ENCODE measurements around the gene WRNIP1.

Gene WRNIP1

GRCh38 chr6:2765896-2766766 is 938 bp downstream of the WRNIP1 start:
- H3K4me3 ChIP-seq (ENCODE audit: control insufficient read depth, low read depth, low read length), result peak overlapping the region; percentile 93
- DNase-seq (ENCODE audit: low read depth), result no peak
- no peak for TF ChIP-seq CTCF (conservative IDR thresholded peaks at IDR 0.05; ENCODE audit: control insufficient read depth, insufficient read depth, low read depth, low read length)

GRCh38 chr6:2766767-2767656 is 1.8 kb downstream of the WRNIP1 start:
- TF ChIP-seq CTCF (conservative IDR thresholded peaks at IDR 0.05; ENCODE audit: control insufficient read depth, insufficient read depth, low read depth, low read length), result no peak
- DNase-seq (ENCODE audit: low read depth), result no peak
- H3K4me3 ChIP-seq (ENCODE audit: control insufficient read depth, low read depth, low read length), result peak overlapping the region; percentile 93

- no peak for DNase-seq (ENCODE audit: low read depth)
- no peak for TF ChIP-seq CTCF (conservative IDR thresholded peaks at IDR 0.05; ENCODE audit: control insufficient read depth, insufficient read depth, low read depth, low read length)
- peak overlapping the region; percentile 93 for H3K4me3 ChIP-seq (ENCODE audit: control insufficient read depth, low read depth, low read length)
Observed at GRCh38 chr6:2767657-2768524, 2.7 kb downstream of the WRNIP1 start.

GRCh38 chr6:2768696-2769095 is 3.5 kb downstream of the WRNIP1 start:
- H3K4me3 ChIP-seq (ENCODE audit: control insufficient read depth, low read depth, low read length), result no peak overlapping the region
- DNase-seq (ENCODE audit: low read depth), result no peak
- TF ChIP-seq CTCF (conservative IDR thresholded peaks at IDR 0.05; ENCODE audit: control insufficient read depth, insufficient read depth, low read depth, low read length), result no peak

GRCh38 chr6:2770171-2770570 is 5.0 kb downstream of the WRNIP1 start:
- DNase-seq (ENCODE audit: low read depth), result no peak
- no peak overlapping the region for H3K4me3 ChIP-seq (ENCODE audit: control insufficient read depth, low read depth, low read length)
- no peak for TF ChIP-seq CTCF (conservative IDR thresholded peaks at IDR 0.05; ENCODE audit: control insufficient read depth, insufficient read depth, low read depth, low read length)

- DNase-seq (ENCODE audit: low read depth), result no peak
- no peak overlapping the region for H3K4me3 ChIP-seq (ENCODE audit: control insufficient read depth, low read depth, low read length)
- TF ChIP-seq CTCF (conservative IDR thresholded peaks at IDR 0.05; ENCODE audit: control insufficient read depth, insufficient read depth, low read depth, low read length), result no peak
Observed at GRCh38 chr6:2771079-2771478, 5.9 kb downstream of the WRNIP1 start.
